ELR (cell line): ENCODE results near the gene PCDHGA2.
"Not testable (repeated sequence)": the region's sequence is repeated elsewhere in the genome, so short reads cannot be mapped to it uniquely, and the experiment has no call there.

Experiments used
- DNase-seq: peaks from one replicate; pipeline ENCODE4 v3.0.0-alpha.2; 2015; ENCODE audit warnings: low read depth

The PCDHGA2 gene

GRCh38 chr5:141349917-141350619 lies 11.5 kb downstream of the PCDHGA2 start, which contains the start of gene PCDHGB1:
Gene PCDHGB1 (plus strand): TSS chr5:141350099. CDS start chr5:141350261, 162 bp downstream.
- peak; percentile 76 for DNase-seq

DNA sequence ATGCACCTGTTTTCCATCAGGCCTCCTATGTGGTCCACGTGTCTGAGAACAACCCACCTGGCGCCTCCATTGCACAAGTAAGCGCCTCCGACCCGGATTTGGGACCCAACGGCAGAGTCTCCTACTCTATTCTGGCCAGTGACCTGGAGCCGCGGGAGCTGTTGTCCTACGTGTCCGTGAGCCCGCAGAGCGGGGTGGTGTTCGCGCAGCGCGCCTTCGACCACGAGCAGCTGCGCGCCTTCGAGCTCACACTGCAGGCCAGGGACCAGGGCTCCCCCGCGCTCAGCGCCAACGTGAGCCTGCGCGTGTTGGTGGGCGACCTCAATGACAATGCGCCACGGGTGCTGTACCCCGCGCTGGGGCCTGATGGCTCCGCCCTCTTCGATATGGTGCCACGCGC lies 13.0 kb downstream of the PCDHGA2 start:
- DNase-seq = no peak

- peak; percentile 39 for DNase-seq
Measured at GRCh38 chr5:141354900-141355469, 16.4 kb downstream of the PCDHGA2 start, which contains the start of gene PCDHGA4. Gene PCDHGA4 (plus strand): TSS chr5:141355021. CDS start chr5:141355108, 87 bp downstream.

GRCh38 chr5:141355641-141356040 lies 17.1 kb downstream of the PCDHGA2 start:
- DNase-seq = no peak

- DNase-seq = no peak
Measured at GRCh38 chr5:141356133-141356532, 17.6 kb downstream of the PCDHGA2 start.

GRCh38 chr5:141356950-141357349 lies 18.4 kb downstream of the PCDHGA2 start:
- DNase-seq = no peak

- DNase-seq = peak; percentile 76
Measured at GRCh38 chr5:141359790-141360426, 21.3 kb downstream of the PCDHGA2 start, which contains the start of gene PCDHGB2. Gene PCDHGB2 (plus strand): TSS chr5:141359994. CDS start chr5:141360136, 142 bp downstream.

DNA sequence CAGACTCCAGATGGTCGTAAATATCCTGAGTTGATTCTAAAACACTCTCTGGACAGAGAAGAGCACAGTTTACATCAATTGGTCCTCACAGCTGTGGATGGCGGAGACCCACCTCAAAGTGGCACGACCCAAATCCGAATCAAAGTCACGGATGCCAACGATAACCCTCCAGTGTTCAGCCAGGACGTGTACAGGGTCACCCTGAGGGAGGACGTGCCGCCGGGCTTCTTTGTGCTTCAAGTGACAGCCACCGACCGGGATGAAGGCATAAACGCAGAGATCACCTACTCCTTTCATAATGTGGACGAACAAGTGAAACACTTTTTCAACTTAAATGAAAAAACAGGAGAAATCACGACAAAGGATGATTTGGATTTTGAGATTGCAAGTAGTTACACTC lies 22.1 kb downstream of the PCDHGA2 start:
- DNase-seq = no peak

- no peak for DNase-seq
Measured at GRCh38 chr5:141362719-141363118, 24.2 kb downstream of the PCDHGA2 start.

- peak; percentile 18 for DNase-seq
Measured at GRCh38 chr5:141363952-141364660, 25.5 kb downstream of the PCDHGA2 start, which contains the start of gene PCDHGA5. Gene PCDHGA5 (plus strand): TSS chr5:141364162. CDS start chr5:141364331, 169 bp downstream.

DNA sequence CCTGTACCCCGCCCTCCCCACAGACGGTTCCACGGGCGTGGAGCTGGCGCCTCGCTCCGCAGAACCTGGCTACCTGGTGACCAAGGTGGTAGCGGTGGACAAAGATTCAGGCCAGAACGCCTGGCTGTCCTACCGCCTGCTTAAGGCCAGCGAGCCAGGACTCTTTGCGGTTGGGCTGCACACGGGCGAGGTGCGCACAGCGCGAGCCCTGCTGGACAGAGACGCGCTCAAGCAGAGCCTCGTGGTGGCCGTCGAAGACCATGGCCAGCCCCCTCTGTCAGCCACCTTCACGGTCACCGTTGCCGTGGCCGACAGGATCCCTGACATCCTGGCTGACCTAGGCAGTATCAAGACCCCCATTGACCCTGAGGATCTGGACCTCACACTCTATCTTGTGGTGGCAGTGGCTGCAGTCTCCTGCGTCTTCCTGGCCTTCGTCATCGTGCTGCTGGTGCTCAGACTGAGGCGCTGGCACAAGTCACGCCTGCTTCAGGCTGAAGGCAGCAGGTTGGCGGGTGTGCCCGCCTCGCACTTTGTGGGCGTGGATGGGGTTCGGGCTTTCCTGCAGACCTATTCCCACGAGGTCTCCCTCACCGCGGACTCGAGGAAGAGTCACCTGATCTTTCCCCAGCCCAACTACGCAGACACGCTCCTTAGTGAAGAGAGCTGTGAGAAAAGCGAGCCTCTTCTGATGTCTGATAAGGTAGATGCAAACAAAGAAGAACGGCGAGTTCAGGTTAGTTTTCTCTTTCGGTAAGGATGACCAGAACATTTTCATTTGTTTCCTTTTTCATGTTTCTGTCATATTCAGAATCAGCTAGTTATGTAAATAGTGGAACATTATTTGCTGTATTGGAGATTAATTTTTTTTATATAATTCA lies 27.7 kb downstream of the PCDHGA2 start:
- no peak for DNase-seq

DNA sequence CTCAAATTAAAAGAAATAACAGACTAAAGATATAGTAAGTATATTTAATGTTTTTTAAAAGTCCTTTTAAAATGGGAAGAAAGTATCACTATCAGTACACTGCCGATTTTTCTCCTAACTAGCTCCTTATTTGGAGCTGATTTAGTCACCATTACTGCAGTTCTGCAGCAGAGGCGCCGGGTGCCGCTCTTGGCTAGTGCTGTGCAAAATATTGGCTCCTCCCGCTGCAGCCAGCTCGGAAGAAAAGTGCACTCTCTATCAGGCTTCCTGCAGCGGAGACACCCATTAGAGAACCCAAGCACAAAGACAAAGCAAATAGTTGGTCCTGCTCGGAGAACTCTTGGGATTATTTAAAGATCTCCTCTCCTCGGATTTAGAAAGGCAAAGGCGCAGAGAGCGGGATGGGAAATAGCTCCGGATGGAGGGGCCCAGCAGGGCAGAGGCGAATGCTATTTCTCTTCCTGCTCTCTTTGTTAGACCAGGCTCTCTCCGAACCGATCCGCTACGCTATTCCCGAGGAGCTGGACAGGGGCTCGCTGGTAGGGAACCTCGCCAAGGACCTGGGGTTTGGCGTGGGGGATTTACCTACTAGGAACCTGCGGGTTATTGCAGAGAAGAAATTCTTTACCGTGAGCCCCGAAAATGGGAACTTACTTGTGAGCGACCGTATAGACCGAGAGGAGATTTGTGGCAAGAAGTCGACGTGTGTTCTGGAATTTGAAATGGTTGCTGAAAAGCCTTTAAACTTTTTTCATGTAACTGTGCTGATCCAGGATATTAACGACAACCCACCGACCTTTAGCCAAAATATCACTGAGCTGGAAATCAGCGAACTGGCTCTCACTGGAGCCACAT lies 31.7 kb downstream of the PCDHGA2 start, which contains the start of gene PCDHGB3:
PCDHGB3 (plus strand) TSS at position 249 of the 855 bp plus-strand sequence; CDS start at position 402, 153 bp downstream.
- DNase-seq = peak; percentile 79

DNA sequence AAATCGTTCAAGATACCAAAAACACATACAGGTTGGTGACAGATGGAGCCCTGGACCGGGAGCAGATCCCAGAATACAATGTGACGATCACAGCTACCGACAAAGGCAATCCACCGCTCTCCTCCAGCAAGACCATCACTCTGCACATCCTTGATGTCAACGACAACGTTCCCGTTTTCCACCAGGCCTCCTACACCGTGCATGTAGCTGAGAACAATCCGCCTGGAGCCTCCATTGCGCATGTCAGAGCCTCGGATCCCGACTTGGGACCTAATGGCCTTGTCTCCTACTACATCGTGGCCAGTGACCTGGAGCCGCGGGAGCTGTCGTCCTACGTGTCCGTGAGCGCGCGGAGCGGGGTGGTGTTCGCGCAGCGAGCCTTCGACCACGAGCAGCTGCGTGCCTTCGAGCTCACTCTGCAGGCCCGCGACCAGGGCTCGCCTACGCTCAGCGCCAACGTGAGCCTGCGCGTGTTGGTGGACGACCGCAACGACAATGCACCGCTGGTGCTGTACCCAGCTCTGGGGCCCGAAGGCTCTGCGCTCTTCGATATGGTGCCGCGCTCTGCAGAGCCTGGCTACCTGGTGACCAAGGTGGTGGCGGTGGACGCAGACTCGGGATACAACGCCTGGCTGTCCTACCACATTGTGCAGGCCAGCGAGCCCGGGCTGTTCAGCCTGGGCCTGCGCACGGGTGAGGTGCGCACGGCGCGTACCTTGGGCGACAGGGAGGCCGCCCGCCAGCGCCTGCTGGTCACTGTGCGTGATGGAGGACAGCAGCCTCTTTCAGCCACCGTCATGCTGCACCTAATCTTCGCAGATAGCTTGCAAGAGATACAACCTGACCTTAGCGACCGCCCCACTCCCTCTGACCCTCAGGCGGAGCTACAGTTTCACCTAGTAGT lies 33.3 kb downstream of the PCDHGA2 start:
- DNase-seq = no peak

GRCh38 chr5:141373673-141374317 lies 35.2 kb downstream of the PCDHGA2 start, which contains the start of gene PCDHGA6:
Gene PCDHGA6 (plus strand): TSS chr5:141373891. CDS start chr5:141374084, 193 bp downstream.
- DNase-seq = peak; percentile 57

DNA sequence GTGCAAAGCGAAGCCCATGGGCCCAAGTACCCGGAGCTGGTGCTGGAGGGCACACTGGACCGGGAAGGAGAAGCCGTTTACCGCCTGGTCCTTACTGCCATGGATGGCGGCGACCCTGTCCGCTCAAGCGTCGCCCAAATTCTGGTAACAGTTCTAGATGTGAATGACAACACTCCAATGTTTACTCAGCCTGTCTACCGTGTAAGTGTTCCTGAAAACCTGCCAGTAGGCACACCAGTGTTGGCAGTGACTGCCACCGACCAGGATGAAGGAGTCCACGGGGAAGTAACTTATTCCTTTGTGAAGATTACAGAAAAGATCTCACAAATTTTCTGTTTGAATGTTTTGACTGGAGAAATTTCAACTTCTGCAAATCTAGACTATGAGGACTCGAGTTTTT lies 36.1 kb downstream of the PCDHGA2 start:
- no peak for DNase-seq

- DNase-seq = not testable (repeated sequence)
Measured at GRCh38 chr5:141375444-141376155, 37.0 kb downstream of the PCDHGA2 start.

DNA sequence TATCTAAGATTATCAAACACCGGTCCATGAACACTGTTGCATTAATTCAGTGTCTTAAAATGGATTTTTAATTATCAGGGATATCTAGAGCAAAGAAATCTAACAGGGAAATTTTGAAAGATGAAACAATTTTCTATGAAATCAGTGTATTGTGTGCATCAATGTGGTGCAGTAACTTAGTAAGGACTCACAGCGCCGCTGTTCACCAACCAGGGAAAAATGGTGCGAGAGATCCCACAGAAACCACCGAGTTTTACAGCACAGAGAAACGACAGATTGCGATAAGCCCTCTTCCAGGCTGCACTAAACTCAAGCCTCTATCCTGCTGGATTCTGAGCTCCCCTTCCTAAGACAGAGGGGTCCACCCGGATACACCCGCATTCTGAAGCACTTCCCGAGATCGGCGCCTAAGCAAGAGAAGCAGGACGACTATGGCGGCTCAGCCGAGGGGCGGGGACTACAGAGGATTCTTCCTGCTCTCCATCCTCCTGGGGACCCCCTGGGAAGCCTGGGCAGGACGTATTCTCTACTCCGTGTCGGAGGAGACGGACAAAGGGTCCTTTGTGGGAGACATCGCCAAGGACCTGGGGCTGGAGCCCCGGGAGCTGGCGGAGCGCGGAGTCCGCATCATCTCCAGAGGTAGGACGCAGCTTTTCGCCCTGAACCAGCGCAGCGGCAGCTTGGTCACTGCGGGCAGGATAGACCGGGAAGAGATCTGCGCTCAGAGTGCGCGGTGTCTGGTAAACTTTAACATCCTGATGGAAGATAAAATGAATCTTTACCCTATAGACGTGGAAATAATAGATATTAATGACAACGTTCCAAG lies 44.1 kb downstream of the PCDHGA2 start, which contains the start of gene PCDHGA7:
PCDHGA7 (plus strand) TSS at position 274 of the 826 bp plus-strand sequence; CDS start at position 432, 158 bp downstream.
- peak; percentile 73 for DNase-seq
